DMS53 (cell line): ENCODE data around the gene SOBP.

ENCODE experiments used
- DNase-seq: peaks from one replicate; lab custom pipeline; 2025; lab: John Stamatoyannopoulos, UW

SOBP gene

DNA sequence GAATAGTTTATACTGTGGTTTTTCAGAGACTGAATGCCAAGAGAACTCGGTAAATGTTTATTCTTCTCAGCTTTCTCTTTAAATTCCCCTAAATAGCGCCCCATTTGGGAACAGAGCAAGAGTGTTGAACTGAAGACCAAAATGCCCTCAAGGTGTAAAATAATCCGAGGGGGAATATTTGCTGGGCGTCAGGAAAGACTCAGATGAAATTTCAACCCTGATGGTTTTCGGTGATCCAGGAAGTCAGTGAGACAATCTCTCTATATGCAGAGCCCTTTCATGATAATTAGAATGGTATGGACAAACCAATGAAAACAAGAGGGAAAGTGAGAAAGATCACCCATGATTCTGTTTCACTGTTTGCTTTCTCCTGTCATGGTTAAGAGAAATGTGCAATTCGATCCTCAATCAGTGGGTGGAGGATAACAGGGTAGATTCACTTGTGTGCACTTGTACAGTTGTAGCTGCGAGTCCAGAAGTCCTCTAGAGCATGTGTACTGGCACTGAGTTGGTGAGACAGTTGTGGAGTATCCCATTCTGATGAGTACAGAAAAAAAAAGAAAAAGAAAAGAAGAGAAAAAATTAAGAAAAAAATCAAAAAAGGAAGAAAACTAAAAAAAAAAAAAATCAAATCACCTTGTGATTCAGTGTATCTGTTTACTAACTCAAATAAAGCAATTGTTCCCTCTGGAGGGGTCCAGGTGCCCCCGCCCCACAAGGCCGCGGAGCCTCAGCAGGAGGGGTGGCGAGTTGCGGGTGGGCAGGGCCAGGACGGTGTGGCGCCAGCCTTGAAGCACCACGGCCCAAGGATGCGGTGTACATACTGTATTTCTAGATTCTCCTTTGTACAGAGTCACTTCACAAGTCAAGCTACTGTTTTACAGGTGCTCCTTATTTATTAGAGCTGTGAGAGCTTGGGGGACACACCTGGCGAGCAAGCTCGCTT, 169.3 kb downstream of the SOBP start:
- peak; percentile 89 for DNase-seq

DNA sequence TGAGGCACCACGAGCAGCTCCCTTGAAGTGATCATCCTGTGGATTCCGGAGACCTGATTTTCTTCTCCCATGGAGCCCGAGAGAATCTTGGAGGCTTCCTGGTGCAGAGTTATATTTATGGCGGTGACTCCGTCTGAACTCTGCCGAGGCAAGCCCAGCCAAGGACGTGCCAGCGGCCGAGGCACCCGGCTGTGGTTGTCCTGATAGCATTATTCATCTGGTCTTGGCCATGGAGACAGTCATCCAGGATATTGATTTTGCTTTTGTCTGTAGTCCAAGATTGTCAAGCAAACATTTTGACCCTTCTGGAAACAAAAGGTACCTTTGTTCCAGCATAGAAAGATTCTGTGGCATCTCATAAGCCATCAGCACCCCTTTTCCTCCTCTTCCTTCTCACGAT, 170.9 kb downstream of the SOBP start:
- no peak for DNase-seq

DNA sequence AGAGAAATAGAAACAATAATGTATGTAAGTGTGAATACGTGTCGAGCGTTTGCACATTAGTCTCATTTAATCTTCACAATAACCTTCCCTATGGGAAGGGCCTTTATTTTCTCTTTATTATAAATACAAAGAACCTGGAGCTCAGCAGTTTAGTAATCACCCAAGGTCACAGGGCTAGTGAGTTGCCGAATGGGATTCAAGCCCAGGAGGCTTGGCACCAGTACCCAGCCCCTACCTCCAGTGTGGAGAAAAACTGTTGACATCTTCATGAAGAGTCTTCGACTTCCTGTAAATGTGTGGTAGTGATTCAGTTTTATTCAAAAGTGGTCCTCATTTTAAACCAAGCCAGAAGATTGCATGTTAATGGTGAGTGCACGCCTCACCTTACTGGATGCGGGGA, 171.4 kb downstream of the SOBP start:
- DNase-seq, result no peak

DNA sequence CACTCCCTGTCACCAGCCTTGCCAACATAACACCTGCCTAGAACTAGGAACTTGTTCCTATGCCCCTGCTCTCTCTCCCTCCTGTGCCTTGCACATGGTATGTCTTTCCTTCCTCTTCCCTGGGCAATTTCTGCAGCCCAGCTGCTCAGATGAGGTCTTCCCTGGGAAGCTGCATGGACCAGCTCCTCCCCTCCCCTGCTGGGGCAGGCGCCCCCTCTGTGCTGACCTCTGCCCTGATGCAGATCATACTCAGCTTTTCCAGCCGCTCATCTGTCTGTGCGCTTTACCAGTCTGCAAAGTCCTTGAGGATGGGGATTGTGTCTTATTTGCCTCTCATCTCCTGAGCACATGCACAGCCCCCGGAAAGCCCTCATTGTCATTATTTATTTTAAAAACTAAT, 172.4 kb downstream of the SOBP start:
- no peak for DNase-seq

DNA sequence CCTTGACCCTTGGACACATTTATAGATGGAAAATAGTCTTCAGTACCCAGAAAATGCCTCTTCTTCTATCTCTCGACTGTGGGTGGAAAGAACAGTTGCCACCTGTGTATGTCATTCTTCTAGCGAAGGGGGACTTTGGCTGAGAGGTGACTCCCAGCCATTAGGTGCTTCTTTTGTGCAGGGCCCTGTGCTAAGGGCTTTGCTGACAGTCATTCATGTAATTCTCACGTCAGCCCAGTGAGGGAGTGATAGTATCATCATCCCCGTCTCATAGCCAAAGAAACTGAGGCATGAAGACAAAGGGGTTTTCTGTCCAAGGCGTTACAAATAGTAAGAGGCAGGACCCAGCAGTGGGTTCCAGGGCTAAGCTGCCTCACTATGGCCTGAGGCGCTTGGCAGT, 173.4 kb downstream of the SOBP start:
- no peak for DNase-seq

DNA sequence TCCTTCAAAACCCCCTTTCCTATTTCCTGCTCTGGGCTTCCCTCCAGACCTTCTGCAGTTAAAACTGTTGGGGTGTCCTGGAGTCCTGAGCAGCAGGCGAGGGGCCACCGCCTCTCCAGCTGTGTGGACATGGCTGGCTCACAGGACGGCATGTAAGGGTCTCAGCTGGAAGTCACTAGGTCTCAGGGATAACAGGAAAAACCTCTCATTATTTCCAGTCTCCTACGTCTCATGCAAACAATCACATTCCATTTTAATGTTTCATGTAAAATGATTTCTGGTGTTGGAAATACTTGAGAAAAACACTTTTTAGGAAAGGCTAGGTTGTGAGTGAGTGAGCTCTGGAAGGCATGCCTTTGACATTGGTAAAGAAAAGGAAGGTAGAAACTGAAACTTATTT, 175.5 kb downstream of the SOBP start:
- DNase-seq, result no peak

DNA sequence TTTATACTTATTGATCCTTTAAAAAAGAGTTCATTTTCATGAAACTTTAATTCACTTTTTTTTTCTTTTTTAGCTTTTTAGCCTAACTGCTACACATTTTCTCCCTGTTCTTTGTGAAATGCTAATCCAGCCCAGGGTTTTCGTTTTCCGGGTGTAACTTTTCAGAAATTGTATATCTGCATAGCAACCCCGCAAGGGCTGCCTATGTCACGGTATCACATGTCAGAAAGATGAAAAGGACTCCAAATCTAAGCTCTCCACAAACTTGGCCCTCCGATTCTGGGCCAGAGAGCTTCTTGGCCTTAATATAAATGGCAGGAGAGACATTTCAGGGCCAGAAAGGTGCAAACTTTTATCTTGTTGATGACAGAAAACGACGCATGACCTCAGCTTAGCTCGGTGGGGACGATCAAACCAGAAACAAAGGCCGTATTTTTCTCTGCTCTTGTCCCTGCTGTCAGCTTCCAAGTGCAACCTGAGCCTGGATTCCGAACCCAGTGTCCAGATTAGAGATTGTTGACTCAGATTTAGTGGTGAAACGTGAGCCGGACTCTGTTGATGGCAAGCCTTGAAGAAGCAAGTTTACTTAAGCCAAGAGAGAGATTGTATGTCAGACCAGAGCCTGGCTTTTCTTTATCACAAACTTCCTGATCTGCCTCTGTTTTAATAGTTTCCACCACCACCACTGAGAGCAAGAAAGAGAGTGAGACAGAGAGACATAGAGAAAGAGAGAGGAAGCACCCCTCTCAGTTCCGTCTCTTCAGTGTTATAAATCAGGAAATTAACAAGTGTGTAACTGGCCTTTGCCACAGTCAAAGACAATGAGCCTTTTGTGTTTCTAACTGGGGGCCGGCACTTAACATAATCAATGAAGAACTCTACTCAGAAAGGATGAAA, 176.4 kb downstream of the SOBP start:
- peak; percentile 83 for DNase-seq

DNA sequence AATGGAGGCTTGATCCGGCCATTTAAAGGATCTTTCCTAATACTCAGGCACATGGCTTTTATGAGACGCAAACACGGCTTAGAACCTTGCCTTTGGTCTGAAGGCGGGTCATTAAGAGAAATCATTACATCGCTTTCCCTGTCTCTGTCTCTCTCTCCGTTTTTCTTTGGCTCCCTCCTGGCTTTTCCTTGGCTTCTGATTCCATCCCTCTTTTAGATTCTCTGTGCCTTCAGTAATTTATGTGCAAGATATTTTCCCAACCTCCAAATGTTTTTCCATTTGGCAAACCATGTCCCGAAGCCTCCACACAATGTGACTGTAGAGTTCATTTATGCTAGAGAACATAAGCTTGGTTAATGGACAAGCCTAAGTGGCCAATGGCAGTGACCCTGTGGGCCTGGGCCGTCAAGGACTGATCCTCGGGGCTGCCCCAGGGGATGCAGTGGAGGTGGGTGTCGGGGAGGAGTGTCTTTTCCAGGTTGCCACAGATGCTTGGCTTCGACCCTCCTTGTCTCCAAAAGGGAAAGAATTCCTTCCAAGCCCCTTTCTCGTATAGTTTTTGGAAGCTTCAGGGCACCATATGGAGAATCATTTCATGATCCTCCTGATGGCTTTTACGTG, 177.2 kb downstream of the SOBP start:
- peak; percentile 36 for DNase-seq

DNA sequence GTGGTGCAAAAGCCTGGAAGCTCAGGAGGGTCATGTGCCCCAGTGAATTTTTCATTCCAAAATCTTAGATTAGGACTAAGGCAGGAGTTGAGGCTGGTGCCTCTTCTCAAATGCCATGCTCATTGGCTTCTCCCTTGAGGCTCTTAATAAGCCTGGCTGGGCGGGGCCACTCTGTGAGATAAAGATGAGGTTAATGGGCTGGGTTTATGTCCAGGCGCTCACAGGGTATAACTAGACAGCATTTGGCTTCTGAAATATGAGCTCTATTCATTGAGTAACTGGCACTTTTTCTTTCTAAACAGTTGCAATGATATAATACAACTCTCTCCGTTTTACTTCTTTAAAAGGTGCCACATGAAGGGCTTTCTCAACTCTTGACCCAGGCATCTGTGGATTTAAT, 177.9 kb downstream of the SOBP start:
- DNase-seq, result no peak

DNA sequence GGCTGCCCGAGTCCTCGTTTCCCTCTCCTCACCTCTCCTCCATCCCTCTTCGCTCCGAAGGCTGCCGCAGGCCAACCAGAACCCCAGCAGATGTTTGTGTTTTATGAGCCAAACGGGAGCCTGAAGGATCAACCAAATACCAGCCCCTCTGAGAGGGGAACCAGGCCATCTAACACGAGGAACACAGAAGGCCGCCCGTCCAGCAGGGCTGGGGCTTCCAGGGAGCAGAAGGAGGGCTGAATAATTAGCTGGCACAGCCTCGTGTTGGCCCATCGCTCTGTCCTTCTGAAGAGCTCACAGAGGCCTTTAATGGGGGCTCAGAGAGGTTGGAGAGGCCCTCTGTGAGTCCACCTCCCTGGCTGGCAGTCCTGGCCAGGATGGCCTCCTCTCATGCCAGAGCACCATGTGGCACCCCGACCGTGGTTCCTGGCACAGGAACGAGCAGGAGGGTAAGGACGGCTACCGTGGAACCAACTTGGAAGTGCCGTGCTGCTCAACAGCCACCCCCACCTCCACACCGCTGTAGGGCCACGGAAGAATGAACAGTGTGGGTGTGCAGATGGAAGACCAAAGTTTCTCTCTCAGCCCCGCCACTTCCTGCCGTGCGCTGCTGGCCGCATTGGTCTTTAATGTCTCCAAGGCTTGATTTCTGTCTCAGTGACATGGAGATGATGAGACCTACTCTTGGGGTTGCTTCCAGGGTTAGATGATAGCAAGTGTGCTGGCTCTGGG, 179.0 kb downstream of the SOBP start:
- no peak for DNase-seq

DNA sequence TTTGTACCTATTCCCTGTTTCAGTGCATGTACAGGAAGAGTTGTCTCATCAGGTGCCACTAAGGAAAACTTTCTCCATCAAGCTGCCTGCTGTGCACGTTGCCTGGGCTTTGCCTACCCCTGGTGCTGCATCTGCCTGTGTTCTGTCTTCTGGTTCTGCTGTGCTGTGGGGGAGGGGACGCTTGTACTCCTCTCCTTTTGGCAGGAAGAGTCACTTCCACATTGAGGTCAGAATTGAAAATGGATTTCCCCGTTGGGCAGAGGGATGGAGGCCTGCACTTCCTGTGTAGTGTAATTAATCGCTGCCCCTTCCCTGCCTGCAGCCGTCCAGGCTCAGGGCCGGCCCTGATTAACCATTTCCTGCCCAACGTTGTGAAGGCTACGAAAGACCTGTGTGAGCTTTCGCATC, 180.9 kb downstream of the SOBP start:
- DNase-seq, result peak; percentile 39

DNA sequence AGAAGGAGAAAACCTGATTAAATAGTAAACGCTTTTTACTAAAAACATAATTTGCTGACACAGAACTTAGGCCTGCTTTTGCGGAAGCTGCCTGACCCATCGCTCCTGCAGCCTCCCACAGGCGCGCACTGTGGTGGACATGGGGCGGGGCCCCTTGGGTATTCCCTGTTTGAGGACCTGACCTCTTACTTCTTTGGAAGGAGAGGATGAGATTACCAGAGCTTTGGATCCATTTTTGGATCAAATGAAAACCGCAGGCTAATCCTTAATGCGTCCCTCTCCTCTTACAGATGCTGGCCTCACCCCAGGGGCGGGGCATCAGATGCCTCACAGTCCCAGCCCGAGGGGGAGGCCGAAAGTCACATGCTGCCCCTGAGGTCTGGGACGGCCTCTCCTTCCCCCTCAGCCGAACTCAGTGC, 183.2 kb downstream of the SOBP start:
- no peak for DNase-seq

DNA sequence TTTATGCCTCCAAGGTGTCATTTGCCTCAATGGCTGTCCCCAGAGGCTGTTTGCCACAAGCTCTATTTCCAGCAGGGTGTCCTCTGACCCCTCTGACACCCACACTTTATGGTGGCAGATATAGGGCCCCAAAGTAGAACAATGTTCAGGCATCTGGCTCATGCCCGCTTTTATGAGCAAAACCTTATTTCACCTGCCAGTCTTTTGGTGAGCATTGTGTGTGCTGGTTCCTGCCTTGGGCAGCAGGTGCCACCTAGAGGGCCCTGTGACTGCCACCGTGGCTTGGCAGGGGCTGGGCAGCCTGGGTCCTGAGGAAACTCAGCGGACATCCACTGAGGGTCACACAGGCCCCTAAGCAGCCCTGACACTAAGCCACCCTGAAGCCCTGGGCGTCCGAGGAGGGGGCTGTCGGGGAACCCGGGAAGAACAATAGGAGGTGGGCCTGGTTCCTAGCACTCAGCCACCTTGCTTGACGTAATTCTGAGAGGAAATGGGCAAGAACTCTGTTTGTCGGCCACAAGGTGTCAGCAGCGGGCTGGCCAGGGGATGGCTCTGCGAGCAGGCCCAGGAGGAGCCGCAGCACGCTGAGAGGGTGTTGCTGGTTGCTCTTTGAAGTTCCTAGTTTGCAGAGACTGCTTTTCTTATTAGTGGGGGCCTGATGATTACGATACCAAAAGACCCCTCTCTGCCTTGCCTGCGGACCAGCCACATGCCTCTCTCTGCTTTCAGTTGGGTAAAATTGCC, 185.2 kb downstream of the SOBP start:
- DNase-seq, result peak; percentile 90

DNA sequence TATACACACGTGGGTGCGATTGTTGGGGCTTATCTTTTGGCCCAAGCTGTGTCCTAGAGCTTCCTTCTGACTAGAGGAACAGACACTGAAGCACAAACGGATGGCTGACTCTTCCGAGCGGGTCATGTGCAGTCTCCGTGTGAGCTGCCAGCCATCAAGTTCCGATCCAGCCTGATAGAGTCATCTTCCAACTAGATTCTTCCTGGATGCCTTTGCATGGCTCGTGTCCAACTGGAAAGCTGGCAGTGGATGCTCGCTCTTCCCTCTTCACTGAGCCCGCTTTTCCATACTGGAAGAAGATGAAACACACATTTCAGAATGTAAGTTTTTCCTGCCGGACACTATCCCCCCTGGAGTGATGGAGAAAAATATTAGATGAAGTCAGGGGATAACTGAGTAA, 186.1 kb downstream of the SOBP start:
- no peak for DNase-seq

DNA sequence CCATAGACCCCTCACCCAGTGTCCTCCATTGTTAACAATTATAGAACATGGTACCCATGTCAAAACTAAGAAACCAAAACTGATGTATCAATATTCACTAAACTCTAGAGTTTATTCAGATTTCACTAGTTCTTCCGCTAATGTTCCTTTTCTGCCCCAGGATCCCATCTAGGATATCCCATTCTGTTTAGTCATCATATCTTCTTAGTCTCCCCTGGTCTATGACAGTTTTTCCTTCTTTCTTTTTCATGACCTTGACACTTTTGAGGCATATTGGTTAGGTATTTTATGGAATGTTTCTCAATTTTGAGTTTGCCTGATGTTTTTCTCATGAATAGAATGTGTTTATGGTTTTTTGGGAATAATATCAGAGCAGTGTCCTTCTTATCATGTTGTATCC, 187.5 kb downstream of the SOBP start:
- no peak for DNase-seq

DNA sequence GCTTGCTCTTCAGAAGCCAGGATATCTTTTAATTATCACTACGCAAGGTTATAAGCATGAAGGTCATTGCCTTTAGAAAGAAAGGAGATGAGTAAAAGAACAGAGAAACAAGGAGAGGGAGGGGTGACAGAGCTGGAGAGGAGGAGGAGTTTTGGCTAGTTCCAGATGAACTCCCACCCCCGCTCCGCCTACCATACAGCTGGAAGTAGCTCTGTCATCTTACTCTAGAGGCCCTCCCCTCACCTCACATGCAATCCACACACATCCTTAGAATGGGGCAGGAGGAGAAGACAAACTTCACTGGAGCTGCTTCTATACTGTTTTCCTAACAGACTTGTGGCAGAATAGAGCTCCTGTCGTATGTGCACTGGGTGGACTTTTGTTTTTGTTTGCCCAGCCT, 189.5 kb downstream of the SOBP start:
- no peak for DNase-seq

DNA sequence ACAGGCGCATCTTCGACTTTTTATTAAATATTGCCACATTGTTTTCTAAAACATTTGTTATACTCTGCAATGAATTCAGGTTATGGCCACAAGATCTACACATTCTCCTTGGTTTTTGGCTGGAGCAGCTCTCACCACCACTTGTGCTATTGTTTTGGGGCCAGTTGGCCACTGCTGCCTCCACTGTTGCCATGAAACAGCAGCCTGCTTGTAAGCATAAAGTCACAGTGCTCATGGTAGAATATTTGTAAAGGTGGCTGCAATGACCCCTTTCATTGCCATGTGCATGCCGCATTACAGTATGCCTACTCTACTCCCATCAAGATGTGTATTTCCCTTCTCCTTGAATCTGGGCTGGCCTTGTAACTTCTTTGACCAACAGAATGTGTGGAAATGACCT, 192.8 kb downstream of the SOBP start:
- DNase-seq, result no peak

DNA sequence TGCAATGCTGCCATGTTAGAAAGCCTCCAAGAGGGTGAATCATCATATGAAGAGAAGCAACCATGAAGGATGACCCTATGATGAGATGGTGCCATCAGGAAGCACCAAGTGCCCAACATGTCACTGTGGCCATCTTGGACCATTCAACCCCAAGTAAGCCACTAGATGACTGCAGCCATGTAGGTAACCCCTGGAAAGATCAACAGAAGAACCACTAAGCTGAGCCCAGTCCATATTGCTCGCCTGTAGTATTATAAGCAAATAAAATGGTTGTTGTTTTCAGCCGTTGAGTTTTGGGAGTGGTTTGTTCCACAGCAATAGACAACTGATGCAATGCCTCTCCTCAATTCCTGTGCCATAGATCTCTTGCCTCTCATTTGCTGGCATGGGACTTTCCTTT, 193.3 kb downstream of the SOBP start:
- DNase-seq, result no peak

DNA sequence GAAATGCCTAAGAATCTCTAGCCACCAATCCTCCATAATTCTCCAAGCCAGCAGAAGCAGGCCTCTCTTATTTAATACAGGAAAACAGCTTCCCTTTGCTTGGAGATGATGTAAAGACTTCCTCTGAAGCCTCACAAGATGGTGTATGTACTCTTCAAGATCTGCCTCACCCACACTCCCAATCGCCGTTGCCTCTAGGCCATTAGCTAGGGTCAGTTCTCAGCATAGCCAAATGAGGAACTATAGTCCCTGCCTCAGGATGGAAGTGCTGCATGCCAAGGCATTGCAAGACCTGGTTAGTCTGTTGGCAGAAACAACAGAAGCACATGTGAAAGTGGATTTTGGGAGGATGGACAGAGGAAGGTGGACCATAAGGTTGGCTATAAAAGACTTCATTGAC, 195.1 kb downstream of the SOBP start:
- no peak for DNase-seq

DNA sequence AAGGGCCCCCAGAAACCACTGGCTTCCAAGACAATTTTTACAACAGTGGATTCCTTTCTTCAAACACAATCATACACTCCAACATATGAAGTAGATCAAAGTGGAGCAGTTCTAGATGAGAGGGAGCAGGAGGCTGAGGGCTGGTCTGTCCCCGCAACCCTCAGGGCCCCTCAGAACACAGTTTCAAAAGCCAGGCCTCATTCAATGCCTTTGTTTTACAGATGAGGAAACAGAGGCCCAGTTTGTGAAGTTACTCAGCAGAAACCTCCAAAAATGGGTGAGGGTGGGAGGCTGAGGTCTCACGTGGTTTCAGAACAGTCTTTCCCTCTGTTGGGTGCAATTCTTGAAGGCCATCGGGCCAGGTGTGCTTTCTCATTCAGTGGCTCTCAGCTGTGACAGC, 199.3 kb downstream of the SOBP start:
- peak; percentile 28 for DNase-seq
